Effector memory CD4-positive, alpha-beta T cell (primary cell): ENCODE measurements around the gene G6PC2.
"Not testable (repeated sequence)": the region's sequence is repeated elsewhere in the genome, so short reads cannot be mapped to it uniquely, and the experiment has no call there.

Experiments
- DNase-seq, 3 donors: peaks; one replicate each; pipeline ENCODE4 v3.0.0-alpha.2; 2020
- H3K27ac ChIP-seq: 2 replicates; pipeline ENCODE4 v1.7.0; 2013; ENCODE audit warnings: mild to moderate bottlenecking, low read length, moderate library complexity; ENCODE audit not compliant: insufficient read depth, poor library complexity, severe bottlenecking
- H3K27me3 ChIP-seq: replicated peaks from 2 replicates; pipeline ENCODE4 v1.7.0; 2013; ENCODE audit warnings: mild to moderate bottlenecking, low read length; ENCODE audit not compliant: insufficient read depth, control insufficient read depth, poor library complexity, severe bottlenecking
- H3K36me3 ChIP-seq: 2 replicates; pipeline ENCODE4 v1.7.0; 2013; ENCODE audit warnings: mild to moderate bottlenecking, low read length, moderate library complexity; ENCODE audit not compliant: control insufficient read depth, insufficient read depth
- H3K4me1 ChIP-seq: 2 replicates; pipeline ENCODE4 v1.7.0; 2013; ENCODE audit warnings: low read length, mild to moderate bottlenecking; ENCODE audit not compliant: control insufficient read depth, insufficient read depth, poor library complexity, severe bottlenecking
- H3K4me3 ChIP-seq: 2 replicates; pipeline ENCODE4 v1.7.0; 2013; ENCODE audit warnings: low read length, low read depth, mild to moderate bottlenecking; ENCODE audit not compliant: insufficient read depth, poor library complexity, severe bottlenecking
- H3K9me3 ChIP-seq: 2 replicates; pipeline ENCODE4 v1.7.0; 2013; ENCODE audit warnings: mild to moderate bottlenecking, low read length, moderate library complexity; ENCODE audit not compliant: control insufficient read depth

Gene G6PC2

GRCh38 chr2:168920504-168921157 is 19.5 kb downstream of the G6PC2 start:
- H3K36me3 ChIP-seq: no peaks in the 10 kb centered on the region
- no peak for DNase-seq
- H3K4me3 ChIP-seq: no peak overlapping the region
- no peaks in the 10 kb centered on the region for H3K9me3 ChIP-seq
- H3K27ac ChIP-seq: no peak overlapping the region
- H3K27me3 ChIP-seq: no peaks in the 10 kb centered on the region
- H3K4me1 ChIP-seq: no peaks in the 10 kb centered on the region

DNA sequence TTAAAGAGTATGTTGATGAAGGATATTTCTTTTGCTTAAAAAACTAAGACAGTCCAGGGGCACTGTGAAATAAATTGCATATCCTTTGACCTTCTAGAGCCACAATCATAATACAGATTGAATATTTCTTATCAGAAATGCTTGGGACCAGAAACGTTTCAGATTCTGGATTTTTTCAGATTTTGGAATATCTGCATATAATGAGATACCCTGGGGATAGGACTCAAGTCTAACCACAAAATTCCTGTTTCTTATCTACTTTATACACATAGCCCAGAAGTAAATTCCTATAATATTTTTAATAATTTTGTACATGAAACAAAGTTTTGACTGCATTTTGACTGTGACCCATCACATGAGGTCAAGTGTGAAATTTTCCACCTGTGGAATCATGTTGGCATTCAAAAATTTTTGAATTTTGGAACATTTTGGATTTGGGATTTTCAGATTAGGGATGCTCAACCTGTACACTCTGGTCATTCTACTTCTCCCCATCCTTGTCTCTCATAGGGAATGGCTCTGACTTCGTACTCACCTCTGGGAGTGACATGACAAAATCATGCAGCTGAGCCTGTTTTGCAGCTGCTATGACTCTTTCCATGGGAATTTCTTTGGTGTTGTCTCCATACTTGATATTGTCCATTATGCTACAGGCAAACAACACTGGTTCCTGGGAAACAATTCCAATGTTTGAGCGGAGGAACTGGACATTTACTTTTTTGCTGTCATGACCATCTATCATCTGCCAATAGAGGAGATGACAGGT is 25.7 kb downstream of the G6PC2 start:
- H3K4me1 ChIP-seq: no peaks in the 10 kb centered on the region
- H3K36me3 ChIP-seq: no peaks in the 10 kb centered on the region
- H3K4me3 ChIP-seq: no peak overlapping the region
- no peak overlapping the region for H3K27ac ChIP-seq
- H3K9me3 ChIP-seq: no peaks in the 10 kb centered on the region
- DNase-seq: no peak
- no peaks in the 10 kb centered on the region for H3K27me3 ChIP-seq

DNA sequence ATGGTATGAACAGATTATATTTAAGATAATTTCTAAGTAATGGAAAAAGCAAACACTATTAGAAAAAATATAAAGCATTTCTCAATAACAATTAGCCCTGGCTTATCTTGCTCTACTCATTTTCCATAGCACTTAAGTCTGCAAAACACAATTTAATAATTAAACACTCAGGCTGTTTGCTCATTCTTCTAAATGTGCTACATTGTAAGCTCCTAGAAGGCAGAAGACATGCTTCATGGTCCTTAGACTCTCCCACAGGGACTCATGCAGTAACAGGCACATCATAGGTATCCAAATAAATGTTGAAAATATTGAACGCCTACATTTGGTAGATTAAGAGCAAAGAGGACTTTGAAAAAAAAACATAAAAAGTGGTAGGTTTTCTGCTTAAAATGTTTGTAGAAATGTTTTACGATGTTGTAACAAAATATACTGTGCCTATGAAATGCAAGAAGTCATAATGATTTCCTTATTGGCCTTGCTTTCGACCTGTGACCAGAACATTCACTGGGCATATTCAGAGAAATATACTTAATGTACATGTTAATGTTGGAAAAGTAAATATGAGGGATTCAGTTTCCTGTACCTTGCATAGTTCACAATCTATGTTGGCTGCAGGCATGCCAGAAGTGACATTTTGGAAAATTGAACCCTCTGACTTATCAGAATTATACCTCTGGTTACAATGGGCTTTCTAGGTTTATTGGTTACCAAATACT is 27.2 kb downstream of the G6PC2 start:
- Histone ChIP-seq H3K4me3 (no peak overlapping the region), H3K27ac (no peak overlapping the region), H3K9me3 (no peaks in the 10 kb centered on the region), H3K36me3 (no peaks in the 10 kb centered on the region), H3K4me1 (no peaks in the 10 kb centered on the region), H3K27me3 (no peaks in the 10 kb centered on the region)
- no peak for DNase-seq

GRCh38 chr2:168929031-168929430 is 27.9 kb downstream of the G6PC2 start:
- Histone ChIP-seq H3K36me3 (no peaks in the 10 kb centered on the region), H3K4me3 (no peak overlapping the region), H3K27ac (no peak overlapping the region), H3K27me3 (no peaks in the 10 kb centered on the region), H3K9me3 (no peaks in the 10 kb centered on the region), H3K4me1 (no peaks in the 10 kb centered on the region)
- no peak for DNase-seq

DNA sequence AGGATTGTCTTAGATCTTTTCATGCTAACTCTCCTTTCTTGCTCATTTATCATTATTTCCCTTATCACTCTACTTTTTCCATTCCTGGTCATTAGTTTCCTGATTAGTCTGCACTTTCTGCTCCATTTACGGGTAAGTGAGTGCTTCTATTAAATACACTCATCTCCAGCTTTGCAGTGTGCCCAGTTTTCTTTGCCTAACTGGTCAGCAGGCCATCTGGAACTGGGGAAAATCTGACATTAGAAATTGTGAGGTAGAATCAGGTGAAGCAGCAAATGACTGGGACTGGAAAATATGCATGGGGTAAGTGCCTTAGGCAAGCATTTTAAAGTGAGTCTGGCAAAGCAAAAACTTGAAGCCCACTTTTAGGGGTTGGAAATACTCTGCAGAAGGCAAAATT is 29.2 kb downstream of the G6PC2 start:
- Histone ChIP-seq H3K4me3 (no peak overlapping the region), H3K36me3 (no peaks in the 10 kb centered on the region), H3K27me3 (no peaks in the 10 kb centered on the region), H3K27ac (no peak overlapping the region), H3K9me3 (no peaks in the 10 kb centered on the region), H3K4me1 (no peaks in the 10 kb centered on the region)
- DNase-seq: no peak

- H3K9me3 ChIP-seq, H3K4me1 ChIP-seq, H3K36me3 ChIP-seq, H3K4me3 ChIP-seq, H3K27me3 ChIP-seq, H3K27ac ChIP-seq, DNase-seq: not testable (repeated sequence)
Observed at GRCh38 chr2:168932174-168932573, 31.1 kb downstream of the G6PC2 start.

DNA sequence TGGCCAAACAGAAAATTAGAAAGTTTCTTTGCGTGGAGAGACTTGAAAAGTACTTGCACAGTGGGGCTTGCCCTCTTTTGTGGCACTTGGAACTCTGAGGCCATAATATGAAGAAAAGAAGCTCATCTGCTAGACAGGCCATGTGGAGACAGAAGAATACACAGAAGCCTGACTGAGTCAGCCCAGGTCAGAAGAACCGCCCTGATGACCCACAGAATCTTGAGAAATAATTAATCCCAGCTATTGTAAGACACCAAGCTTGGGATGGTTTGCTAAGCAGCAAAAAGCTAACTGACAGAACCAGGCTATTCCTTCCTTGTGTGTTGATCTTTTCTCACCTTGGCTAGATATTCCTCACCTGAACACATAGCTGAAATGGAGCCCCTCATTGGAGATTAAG is 33.7 kb downstream of the G6PC2 start:
- H3K36me3 ChIP-seq: no peaks in the 10 kb centered on the region
- no peak overlapping the region for H3K27ac ChIP-seq
- no peak overlapping the region for H3K4me3 ChIP-seq
- no peaks in the 10 kb centered on the region for H3K27me3 ChIP-seq
- H3K4me1 ChIP-seq: no peaks in the 10 kb centered on the region
- no peak for DNase-seq
- H3K9me3 ChIP-seq: no peaks in the 10 kb centered on the region

- no peaks in the 10 kb centered on the region for H3K4me1 ChIP-seq
Observed at GRCh38 chr2:168935810-168936581, 34.9 kb downstream of the G6PC2 start.

GRCh38 chr2:168939061-168939460 is 38.0 kb downstream of the G6PC2 start:
- H3K27me3 ChIP-seq: no peaks in the 10 kb centered on the region
- no peak for DNase-seq
- H3K4me3 ChIP-seq: no peak overlapping the region
- H3K36me3 ChIP-seq: no peaks in the 10 kb centered on the region
- H3K27ac ChIP-seq: no peak overlapping the region
- no peaks in the 10 kb centered on the region for H3K4me1 ChIP-seq
- no peaks in the 10 kb centered on the region for H3K9me3 ChIP-seq

More at GRCh38 chr2:168935810-168936581, 34.9 kb downstream of the G6PC2 start:
- no peak overlapping the region for H3K27ac ChIP-seq
- no peaks in the 10 kb centered on the region for H3K27me3 ChIP-seq
- DNase-seq: no peak
- H3K4me3 ChIP-seq: no peak overlapping the region
- no peaks in the 10 kb centered on the region for H3K9me3 ChIP-seq
- no peaks in the 10 kb centered on the region for H3K36me3 ChIP-seq
